ENCODE data around the gene HTT. TPM values are rescaled to one million over a fixed set of nuclear protein-coding genes. Genes with fewer than 3 reads are reported as not detected.

Gene HTT
- total and polyA plus RNA-seq, 10 of the 15 experiments (the other 5 are each of a cell fraction or from before 2014, with no cell fraction given): 3.3 to 113 (median 43.3) TPM

DNA sequence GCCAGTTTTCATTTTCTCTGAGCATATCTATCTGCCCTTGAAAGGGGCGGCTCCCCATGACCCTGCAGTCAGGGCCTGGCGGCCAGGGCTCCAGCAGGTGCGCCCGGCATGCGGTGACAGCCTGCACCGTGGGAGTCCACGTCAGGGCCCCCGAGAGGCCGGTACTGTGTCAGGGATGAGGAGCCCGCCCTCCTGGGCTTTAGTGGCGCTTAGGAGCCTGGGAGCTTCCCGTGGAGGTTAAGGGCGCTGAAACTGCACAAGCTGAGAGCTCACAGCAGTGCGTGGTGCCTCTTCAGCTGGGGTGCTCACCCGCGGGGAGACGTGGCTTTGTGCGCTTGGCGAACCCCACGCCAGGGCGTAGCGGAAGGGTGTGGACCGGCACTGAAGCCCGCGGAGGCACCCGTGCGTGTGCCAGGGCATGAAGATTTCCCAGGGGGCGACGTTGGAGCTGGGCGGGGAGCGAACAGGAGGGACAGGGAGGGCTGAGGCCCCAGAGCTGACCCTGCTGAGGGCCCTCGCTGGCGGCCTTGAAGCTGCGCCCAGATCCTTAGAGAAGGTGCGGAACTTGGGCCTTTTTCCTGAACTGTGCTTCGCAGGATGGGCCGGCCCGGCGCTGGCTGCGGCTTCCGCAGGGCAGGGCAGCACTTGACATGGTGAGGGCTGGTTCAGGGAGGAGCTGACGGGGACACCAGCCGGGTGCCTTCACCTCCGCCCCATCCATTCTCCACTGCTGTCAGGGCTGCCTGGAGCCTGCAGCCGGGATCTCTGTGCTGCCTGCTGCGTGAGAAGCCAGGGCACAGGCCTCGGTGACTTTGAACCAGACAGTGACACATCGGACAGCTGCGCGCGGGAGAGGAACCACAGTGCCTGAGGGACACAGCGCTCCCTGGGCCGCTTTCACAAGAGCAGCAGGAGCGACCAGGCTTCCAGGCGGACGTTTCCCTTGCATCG is 33.0 kb upstream of the HTT start (continued):
- TF ChIP-seq, protein P1, sequence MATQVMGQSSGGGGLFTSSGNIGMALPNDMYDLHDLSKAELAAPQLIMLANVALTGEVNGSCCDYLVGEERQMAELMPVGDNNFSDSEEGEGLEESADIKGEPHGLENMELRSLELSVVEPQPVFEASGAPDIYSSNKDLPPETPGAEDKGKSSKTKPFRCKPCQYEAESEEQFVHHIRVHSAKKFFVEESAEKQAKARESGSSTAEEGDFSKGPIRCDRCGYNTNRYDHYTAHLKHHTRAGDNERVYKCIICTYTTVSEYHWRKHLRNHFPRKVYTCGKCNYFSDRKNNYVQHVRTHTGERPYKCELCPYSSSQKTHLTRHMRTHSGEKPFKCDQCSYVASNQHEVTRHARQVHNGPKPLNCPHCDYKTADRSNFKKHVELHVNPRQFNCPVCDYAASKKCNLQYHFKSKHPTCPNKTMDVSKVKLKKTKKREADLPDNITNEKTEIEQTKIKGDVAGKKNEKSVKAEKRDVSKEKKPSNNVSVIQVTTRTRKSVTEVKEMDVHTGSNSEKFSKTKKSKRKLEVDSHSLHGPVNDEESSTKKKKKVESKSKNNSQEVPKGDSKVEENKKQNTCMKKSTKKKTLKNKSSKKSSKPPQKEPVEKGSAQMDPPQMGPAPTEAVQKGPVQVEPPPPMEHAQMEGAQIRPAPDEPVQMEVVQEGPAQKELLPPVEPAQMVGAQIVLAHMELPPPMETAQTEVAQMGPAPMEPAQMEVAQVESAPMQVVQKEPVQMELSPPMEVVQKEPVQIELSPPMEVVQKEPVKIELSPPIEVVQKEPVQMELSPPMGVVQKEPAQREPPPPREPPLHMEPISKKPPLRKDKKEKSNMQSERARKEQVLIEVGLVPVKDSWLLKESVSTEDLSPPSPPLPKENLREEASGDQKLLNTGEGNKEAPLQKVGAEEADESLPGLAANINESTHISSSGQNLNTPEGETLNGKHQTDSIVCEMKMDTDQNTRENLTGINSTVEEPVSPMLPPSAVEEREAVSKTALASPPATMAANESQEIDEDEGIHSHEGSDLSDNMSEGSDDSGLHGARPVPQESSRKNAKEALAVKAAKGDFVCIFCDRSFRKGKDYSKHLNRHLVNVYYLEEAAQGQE (IDR thresholded peaks at IDR 0.05; ENCODE audit: low read depth, low read length): no peak
- TF ChIP-seq RAD51 (IDR thresholded peaks at IDR 0.05) (no peak), RFX5 (IDR thresholded peaks at IDR 0.05; ENCODE audit: low read depth, low read length) (no peak), POLR2A (IDR thresholded peaks at IDR 0.05; ENCODE audit: low read depth, low read length) (peak; percentile 75; the same call in 1 of the 2 replicates), RCOR1 (conservative IDR thresholded peaks at IDR 0.05; ENCODE audit: low read depth, low read length) (no peak), ZNF24 (IDR thresholded peaks at IDR 0.05) (no peak), ETV6 (conservative IDR thresholded peaks at IDR 0.05 in 1 of 2, IDR thresholded peaks at IDR 0.05 in 1 of 2; ENCODE audit: borderline replicate concordance in 1 of 2, low read depth in 1 of 2) (no peak), HCFC1 (IDR thresholded peaks at IDR 0.05; ENCODE audit: low read length) (peak; percentile 18; the same call in 1 of the 2 replicates), RUNX3 (IDR thresholded peaks at IDR 0.05; ENCODE audit: low read length) (no peak), POLR2AphosphoS2 (IDR thresholded peaks at IDR 0.05; ENCODE audit: low read depth, low read length) (no peak), BMI1 (IDR thresholded peaks at IDR 0.05; ENCODE audit: borderline replicate concordance) (no peak), ZNF622 (IDR thresholded peaks at IDR 0.05) (no peak), BACH1 (IDR thresholded peaks at IDR 0.05; ENCODE audit: borderline replicate concordance) (no peak; the same call in 1 of the 2 replicates), DPF2 (IDR thresholded peaks at IDR 0.05) (0 out of 2 replicates have a peak, but pooled peaks have one; percentile 22), BHLHE40 (IDR thresholded peaks at IDR 0.05; ENCODE audit: borderline replicate concordance in 1 of 2, low read depth in 2 of 2, low read length in 1 of 2) (peak in 1 of 2 experiments; percentile 81; a peak in 2 of 4 replicates), NBN (IDR thresholded peaks at IDR 0.05) (peak; percentile 4; the same call in 1 of the 2 replicates), MYB (IDR thresholded peaks at IDR 0.05; ENCODE audit: borderline replicate concordance, low read depth, low read length) (no peak), POU2F2 (IDR thresholded peaks at IDR 0.05; ENCODE audit: borderline replicate concordance, low read depth, low read length) (0 out of 3 replicates have a peak, but pooled peaks have one; percentile 14)
- TF ChIP-seq, protein P2, sequence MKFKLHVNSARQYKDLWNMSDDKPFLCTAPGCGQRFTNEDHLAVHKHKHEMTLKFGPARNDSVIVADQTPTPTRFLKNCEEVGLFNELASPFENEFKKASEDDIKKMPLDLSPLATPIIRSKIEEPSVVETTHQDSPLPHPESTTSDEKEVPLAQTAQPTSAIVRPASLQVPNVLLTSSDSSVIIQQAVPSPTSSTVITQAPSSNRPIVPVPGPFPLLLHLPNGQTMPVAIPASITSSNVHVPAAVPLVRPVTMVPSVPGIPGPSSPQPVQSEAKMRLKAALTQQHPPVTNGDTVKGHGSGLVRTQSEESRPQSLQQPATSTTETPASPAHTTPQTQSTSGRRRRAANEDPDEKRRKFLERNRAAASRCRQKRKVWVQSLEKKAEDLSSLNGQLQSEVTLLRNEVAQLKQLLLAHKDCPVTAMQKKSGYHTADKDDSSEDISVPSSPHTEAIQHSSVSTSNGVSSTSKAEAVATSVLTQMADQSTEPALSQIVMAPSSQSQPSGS (IDR thresholded peaks at IDR 0.05; ENCODE audit: low read length): no peak
- TF ChIP-seq, protein P3, sequence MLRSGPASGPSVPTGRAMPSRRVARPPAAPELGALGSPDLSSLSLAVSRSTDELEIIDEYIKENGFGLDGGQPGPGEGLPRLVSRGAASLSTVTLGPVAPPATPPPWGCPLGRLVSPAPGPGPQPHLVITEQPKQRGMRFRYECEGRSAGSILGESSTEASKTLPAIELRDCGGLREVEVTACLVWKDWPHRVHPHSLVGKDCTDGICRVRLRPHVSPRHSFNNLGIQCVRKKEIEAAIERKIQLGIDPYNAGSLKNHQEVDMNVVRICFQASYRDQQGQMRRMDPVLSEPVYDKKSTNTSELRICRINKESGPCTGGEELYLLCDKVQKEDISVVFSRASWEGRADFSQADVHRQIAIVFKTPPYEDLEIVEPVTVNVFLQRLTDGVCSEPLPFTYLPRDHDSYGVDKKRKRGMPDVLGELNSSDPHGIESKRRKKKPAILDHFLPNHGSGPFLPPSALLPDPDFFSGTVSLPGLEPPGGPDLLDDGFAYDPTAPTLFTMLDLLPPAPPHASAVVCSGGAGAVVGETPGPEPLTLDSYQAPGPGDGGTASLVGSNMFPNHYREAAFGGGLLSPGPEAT (IDR thresholded peaks at IDR 0.05; ENCODE audit: low read depth): no peak

Data from GM12878 (cell line).